Pons (tissue), 1 donor: ENCODE results near the gene KSR2.
"Not testable (repeated sequence)": the region's sequence is repeated elsewhere in the genome, so short reads cannot be mapped to it uniquely, and the experiment has no call there.

ENCODE experiments used
- DNase-seq: peaks from one replicate; pipeline ENCODE4 v3.0.0-alpha.2; 2016; ENCODE audit warnings: low spot score

Gene KSR2

GRCh38 chr12:117820216-117820907, 148.4 kb downstream of the KSR2 start:
- DNase-seq = no peak

DNA sequence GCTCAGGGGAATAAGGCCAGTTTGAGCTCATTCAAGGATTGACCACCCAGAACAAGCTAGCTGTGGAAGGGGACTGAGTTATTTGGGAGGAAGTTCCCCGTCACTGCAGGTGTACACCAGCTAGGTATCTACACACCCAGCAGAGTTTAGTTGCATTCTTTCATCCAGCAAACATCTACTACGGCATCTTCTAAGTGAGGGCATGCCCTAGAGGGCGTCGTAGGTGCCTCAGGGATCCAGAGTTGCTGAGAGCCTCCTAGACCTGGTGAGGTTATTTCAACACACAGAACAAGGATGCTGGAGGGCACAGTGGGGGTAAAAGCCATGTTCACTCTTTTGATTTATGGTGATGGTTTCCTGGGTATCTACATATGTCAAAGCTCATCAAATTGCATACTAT, 149.6 kb downstream of the KSR2 start:
- no peak for DNase-seq

DNA sequence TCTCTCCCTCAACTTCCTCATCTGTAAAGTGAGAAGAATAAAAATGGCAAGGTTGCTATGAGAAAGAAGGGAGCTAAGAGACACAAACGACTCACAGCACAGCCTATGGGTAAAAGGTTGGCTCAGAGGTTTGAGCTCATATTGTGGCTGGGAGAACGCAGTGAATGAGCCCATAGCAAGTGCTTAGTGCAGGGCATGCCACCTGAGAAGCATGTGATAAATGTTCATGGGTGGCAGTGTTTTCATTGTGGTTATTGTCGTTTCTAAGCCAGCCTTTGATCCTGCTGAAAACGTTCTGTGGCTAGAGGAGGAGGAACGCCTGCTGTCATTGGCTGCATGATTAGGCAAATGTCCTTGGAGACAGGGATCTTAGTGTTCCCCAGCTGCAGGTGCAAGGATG, 150.4 kb downstream of the KSR2 start:
- DNase-seq = peak; percentile 12

DNA sequence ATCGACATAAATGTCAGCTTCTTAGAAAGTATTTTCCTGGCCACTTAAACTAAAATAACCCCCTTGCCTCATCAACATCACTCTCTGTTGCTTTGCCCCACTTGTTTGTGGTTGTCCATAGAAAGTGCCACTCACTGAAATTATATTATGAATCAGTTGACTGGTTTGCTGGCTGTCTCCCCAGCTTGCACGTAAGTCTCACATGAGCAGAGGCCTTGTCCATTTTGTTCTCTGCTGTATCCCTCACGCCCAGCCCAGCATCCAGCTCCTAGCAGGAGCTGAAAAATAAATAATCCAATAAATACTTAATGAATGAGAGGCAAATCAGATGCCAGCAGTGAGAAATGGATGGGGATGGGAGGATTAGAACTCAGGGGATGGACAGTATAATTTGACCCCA, 159.3 kb downstream of the KSR2 start:
- no peak for DNase-seq

DNA sequence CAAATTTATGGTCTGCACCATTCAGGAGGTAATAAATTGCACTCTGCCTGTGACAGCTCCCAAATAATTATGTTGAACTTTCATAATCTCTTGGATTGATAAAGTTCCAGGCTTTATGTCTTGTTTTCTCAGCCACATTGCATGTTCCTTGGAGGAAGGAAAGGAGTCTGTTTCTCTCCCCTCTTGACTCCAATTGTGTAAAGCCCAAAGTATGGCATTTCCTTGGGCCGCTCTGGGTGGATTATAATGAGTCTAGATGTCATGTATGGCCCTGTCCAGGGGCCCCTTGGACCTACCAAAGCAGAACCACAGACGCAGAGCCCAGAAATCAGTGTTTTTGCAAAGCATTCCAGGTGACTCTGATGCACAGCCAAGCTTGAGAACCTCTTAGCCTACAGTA, 160.8 kb downstream of the KSR2 start:
- DNase-seq = no peak

- DNase-seq = no peak
Measured at GRCh38 chr12:117807355-117807754, 161.4 kb downstream of the KSR2 start.

DNA sequence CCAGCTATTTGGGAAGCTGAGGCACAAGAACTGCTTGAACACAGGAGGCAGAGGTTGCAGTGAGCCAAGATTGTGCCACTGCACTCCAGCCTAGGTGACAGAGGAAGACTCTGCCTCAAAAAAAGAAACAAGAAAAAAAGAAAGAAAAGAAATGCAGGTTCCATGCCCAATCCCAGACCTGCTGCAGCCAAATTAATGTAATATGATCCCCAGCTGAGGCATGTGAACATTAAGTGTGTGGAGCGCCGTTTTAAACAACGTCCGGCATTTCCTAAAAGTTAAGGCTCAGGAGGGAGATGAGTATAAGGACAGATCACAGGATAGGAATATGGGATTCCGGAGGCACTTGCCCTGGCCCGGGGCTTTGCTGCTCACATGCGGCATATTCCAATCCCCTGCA, 162.9 kb downstream of the KSR2 start:
- no peak for DNase-seq

DNA sequence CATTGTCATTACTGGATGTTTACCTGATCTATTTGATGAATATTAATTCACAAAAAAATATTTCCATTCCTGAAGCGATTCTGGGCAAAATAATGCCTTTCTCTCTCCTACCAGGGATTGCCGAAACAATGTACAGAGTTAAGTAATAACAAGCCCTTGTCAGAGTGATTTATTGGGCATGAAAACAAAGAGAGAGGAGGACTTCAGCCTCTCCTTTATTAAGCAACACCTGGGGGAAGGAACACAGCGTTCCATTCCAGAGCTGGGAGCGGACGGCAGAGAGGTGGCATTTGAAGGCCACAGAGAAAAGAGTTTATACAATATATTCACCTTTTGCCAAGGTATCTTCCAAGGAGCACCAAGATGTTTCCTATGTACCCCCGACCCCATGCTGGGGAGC, 165.8 kb downstream of the KSR2 start:
- no peak for DNase-seq

DNA sequence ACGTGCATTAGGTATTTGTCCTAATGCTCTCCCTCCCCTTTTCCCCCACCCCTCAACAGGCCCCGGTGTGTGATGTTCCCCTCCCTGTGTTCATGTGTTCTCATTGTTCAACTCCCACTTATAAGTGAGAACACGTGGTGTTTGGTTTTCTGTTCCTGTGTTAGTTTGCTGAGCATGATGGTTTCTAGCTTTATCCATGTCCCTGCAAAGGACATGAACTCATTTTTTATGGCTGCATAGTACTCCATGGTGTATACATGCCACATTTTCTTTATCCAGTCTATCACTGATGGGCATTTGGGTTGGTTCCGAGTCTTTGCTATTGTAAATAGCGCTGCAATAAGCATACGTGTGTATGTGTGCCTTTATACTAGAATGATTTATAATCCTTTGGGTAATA, 168.1 kb downstream of the KSR2 start:
- DNase-seq = not testable (repeated sequence)

DNA sequence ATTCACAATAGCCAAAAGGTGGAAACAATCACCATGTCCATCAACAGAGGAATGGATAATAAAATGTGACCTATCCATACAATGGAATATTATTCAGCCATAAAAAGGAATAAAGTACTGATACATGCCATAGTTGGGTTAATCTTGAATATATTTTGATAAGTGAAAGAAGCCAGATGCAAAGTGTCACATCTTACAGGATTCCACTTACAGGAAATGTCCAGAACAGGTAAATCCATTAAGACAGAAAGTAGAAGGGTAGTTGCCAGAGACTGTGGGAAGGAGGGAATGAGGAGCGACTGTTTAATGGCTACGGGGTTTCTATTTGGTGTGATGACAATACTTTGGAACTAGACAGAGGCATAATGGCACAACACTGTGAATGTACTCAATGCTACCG, 171.6 kb downstream of the KSR2 start:
- DNase-seq = no peak

GRCh38 chr12:117792877-117793424, 175.8 kb downstream of the KSR2 start:
- DNase-seq = no peak

GRCh38 chr12:117792471-117792870, 176.3 kb downstream of the KSR2 start:
- no peak for DNase-seq

DNA sequence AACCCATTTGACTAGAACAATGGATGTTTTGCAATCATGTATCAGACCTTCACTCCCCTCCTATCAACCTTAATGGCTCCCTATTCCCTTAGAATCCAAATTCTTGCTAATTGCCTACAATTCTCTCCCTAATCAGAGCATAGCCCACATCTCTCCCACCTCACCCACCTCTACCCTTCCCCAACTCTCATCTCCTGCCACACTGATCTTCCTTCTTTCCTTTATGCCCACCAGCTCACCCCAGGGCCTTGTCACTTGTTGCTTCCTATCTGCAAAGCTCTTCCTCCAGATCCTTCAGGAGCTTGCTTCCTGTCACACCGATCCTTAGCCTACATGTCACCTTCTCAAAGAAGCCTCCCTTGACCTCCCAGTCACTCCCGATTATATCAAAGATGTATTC, 177.8 kb downstream of the KSR2 start:
- DNase-seq = no peak

DNA sequence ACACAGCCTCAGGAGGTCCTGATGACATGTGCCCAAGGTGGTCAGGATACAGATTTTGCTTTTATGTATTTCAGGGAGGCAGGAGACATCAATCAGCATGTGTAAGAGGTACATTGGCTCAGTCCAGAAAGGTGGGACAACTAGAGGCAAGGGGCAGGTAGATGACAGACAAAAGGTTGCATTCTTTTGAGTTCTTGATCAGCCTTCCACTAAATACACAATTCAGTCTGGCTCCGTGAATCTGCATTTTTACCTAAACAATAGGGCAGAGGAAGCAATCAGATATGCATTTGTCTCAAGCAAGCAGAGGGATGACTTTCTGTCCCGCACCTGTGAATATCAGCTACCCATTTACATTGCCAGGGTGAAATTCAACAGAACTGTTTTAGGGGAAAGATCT, 178.6 kb downstream of the KSR2 start:
- no peak for DNase-seq

GRCh38 chr12:117789195-117789912, 179.4 kb downstream of the KSR2 start:
- no peak for DNase-seq

GRCh38 chr12:117778656-117779055, 190.1 kb downstream of the KSR2 start:
- no peak for DNase-seq

DNA sequence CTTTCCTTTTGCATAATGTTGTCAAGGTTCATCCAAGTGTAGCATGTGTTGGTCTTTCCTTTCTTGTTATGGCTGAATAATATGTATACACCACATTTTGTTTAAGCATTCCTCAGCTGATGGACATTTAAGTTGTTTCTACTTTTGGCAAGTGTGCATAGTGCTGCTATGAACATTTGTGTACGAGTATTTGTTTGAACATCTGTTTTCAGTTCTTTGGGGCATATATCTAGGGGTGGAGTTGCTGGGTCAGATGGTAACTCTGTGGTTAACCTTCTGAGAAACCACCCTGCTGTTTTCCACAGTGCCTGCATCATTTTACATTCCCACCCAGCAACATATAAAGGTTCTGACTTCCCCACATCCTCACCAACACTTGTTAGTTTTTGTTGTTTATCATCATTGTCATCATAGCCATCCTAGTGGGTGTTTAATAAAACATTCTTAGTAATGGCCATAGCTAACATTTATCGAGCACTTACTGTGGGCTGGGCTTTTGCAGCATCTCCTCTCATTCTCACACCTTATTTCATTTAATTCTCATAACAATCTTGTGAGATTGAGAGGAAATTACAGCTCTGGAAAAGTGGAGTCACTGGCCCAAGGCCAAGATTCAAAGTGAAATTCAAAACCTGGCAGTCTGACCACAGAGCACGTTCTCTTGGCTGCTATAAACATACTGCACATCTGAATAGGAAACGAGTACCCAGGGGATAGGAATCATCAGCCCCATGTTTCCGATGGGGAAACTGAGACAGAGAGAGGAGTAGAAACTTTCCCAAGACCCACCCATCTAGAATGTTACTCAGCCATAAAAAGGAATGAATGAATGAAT, 193.6 kb downstream of the KSR2 start:
- no peak for DNase-seq

DNA sequence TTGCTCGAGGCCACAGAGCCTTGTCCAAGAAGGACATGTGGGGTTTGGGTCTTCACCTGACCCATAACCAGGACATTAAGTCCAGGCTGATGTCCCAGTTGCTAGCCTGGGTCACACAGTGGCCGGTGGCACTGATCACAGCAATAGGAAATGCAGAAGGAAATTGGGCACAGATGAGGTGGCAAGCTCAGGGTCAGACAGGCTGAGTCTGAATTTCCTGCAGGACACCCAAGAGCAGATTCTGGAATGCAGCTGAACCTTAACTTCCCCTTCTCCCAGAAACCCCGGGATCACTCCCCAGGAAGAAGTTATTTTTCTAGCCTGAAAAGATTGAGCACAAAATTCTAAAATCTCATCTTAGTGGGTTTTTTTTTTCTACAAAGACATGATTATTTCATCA, 199.9 kb downstream of the KSR2 start:
- DNase-seq = no peak

DNA sequence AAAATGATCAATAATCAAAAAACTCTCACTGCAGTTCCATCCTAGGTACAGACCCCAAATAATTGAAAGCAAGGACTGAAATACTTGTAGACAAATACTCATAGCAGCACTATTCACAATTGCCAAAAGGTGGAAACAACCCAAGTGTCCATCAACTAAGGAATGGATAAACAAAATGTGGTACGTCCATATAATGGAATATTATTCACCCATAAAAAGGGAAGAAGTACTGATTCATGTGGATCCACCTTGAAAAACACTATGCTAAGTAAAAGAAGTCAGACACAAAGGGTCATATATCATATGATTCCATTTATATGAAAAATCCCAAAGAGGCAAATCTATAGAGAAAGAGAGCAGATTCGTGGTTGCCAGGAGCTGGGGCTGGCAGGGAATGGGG, 202.8 kb downstream of the KSR2 start:
- no peak for DNase-seq

DNA sequence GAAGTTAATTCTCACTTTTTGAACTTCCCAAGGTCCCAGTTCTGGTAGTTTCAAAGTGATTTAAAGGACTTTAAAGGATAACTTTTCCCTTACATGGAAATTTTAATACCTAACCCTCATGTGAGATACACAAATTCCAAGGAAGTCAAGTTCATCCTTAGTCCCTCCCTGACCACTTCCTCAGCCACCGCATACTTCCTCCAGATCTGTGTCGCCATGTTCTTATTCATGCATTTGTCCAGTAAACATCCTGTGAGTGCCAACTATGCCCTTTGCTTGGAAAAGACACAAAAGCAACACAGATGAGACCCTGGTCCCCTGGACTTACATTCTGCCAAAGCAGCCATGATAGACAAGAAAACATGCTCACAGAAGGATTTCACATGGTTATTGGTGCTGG, 206.6 kb downstream of the KSR2 start:
- no peak for DNase-seq

- DNase-seq = no peak
Measured at GRCh38 chr12:117761528-117762100, 207.2 kb downstream of the KSR2 start.

GRCh38 chr12:117760990-117761389, 207.8 kb downstream of the KSR2 start:
- DNase-seq = no peak
